SU-DHL-6 (cell line): Measurements from ENCODE around the gene PRRC2B.

Source experiments
- EZH2phosphoT487 ChIP-seq: fragments of 200-600 bp; sonication (generic), shearing (Covaris generic); conservative IDR thresholded peaks from 2 replicates; pipeline ENCODE4 v1.6.1; 2018; ENCODE audit warnings: mild to moderate bottlenecking, antibody characterized with exemption, low read length, moderate library complexity, mixed read lengths
- TF ChIP-seq, protein P1 (sequence below): fragments of 200-600 bp; sonication (generic); IDR thresholded peaks from one replicate; pipeline ENCODE4 v1.5.1; 2017; ENCODE audit warnings: antibody characterized with exemption, mild to moderate bottlenecking, low read length, moderate library complexity; ENCODE audit not compliant: insufficient read depth, poor library complexity, severe bottlenecking

DNA sequence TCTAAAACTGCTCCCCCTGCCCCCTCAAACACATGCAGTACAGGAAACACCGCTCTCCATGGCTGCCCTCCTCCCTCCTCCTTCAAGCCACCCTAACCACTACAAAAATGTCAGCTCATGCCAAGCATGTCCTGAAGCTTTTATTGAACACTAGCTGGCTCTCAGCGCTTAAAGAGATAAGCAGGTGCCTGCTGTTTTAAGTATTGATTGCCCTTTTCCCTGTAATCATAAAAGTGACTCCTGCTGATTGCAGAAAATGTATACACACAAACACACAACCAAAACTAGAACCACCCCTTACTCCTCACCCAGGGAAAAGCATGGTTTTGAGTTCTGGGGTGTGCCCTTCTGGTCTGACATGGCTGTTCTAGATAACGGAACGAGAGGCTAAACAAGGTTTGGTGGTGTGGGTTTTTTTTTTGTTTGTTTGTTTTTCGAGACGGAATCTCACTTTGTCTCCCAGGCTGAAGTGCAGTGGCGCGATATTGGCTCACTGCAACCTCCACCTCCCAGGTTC lies 140.9 kb downstream of the PRRC2B start:
- TF ChIP-seq, protein P1, sequence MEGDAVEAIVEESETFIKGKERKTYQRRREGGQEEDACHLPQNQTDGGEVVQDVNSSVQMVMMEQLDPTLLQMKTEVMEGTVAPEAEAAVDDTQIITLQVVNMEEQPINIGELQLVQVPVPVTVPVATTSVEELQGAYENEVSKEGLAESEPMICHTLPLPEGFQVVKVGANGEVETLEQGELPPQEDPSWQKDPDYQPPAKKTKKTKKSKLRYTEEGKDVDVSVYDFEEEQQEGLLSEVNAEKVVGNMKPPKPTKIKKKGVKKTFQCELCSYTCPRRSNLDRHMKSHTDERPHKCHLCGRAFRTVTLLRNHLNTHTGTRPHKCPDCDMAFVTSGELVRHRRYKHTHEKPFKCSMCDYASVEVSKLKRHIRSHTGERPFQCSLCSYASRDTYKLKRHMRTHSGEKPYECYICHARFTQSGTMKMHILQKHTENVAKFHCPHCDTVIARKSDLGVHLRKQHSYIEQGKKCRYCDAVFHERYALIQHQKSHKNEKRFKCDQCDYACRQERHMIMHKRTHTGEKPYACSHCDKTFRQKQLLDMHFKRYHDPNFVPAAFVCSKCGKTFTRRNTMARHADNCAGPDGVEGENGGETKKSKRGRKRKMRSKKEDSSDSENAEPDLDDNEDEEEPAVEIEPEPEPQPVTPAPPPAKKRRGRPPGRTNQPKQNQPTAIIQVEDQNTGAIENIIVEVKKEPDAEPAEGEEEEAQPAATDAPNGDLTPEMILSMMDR, result no peak
- no peak for TF ChIP-seq EZH2phosphoT487
